ENCODE measurements around the gene KRT32. TPM values are rescaled to one million over a fixed set of nuclear protein-coding genes. Genes with fewer than 3 reads are reported as not detected.

Gene KRT32
- total RNA-seq, 4 donors from 2014 or later: 0.61 to 12.8 (median 4.6) TPM

- DNase-seq: no peak
- Histone ChIP-seq H3K27ac (no peak within 1 kb of the TSS), H3K4me1 (peaks cover 0 to 29% (median 16%) of the 10 kb centered on the region in 3 donors), H3K9me3 (no peaks in the 10 kb centered on the region), H3K36me3 (no peaks in the 10 kb centered on the region), H3K4me3 (no peak within 1 kb of the TSS), H3K27me3 (peaks cover 0 to 8% (median 0%) of the 10 kb centered on the region in 4 donors)
- WGBS, 2 donors: 89 to 100% methylated on average over 4 to 7 of the region's 12 CpGs
- intact Hi-C loops (cut with DNase I): no loop called here
- TF ChIP-seq POLR2A (IDR thresholded peaks at IDR 0.05): no peak
- TF ChIP-seq CTCF (IDR thresholded peaks at IDR 0.05): no peak
These were observed 22.3 kb upstream of the KRT32 start, which contains the start of gene KRT36 for GRCh38 chr17:41489531-41489930. TSS of gene KRT36 (minus strand) at chr17:41489910. CDS start at chr17:41489864, 46 bp downstream.

- Histone ChIP-seq H3K27me3 (peaks cover 0 to 8% (median 0%) of the 10 kb centered on the region in 4 donors), H3K36me3 (no peaks in the 10 kb centered on the region), H3K9me3 (no peaks in the 10 kb centered on the region), H3K4me1 (peaks cover 0 to 4% (median 0%) of the 10 kb centered on the region in 3 donors), H3K27ac (no peak overlapping the region), H3K4me3 (no peak overlapping the region)
- DNase-seq: no peak
- 71 to 75% methylated on average over 7 to 10 of the region's 29 CpGs for WGBS, 2 donors
- intact Hi-C loops (cut with DNase I): no loop called here
- peak in 3 of 6 experiments; percentile 16 to 37 (median 19) for TF ChIP-seq CTCF (IDR thresholded peaks at IDR 0.05)
- no peak for TF ChIP-seq POLR2A (IDR thresholded peaks at IDR 0.05)
These were observed 19.8 kb upstream of the KRT32 start for GRCh38 chr17:41486809-41487530.

GRCh38 chr17:41486316-41486715, 19.1 kb upstream of the KRT32 start:
- 89 to 91% methylated on average over 7 to 8 of the region's 13 CpGs for WGBS, 2 donors
- Histone ChIP-seq H3K36me3 (no peaks in the 10 kb centered on the region), H3K4me1 (no peaks in the 10 kb centered on the region), H3K27me3 (peaks cover 0 to 8% (median 0%) of the 10 kb centered on the region in 4 donors), H3K4me3 (no peak overlapping the region), H3K9me3 (no peaks in the 10 kb centered on the region), H3K27ac (no peak overlapping the region)
- DNase-seq: no peak
- intact Hi-C loops (cut with DNase I): no loop called here
- no peak for TF ChIP-seq CTCF (IDR thresholded peaks at IDR 0.05)
- no peak for TF ChIP-seq POLR2A (IDR thresholded peaks at IDR 0.05)

GRCh38 chr17:41484920-41485904, 18.0 kb upstream of the KRT32 start:
- TF ChIP-seq POLR2A (IDR thresholded peaks at IDR 0.05) (no peak), CTCF (IDR thresholded peaks at IDR 0.05) (no peak)
- H3K9me3 ChIP-seq: no peaks in the 10 kb centered on the region
- DNase-seq: no peak
- peaks cover 0 to 8% (median 0%) of the 10 kb centered on the region in 4 donors for H3K27me3 ChIP-seq
- no peaks in the 10 kb centered on the region for H3K36me3 ChIP-seq
- H3K4me3 ChIP-seq: no peak overlapping the region
- intact Hi-C loops (cut with DNase I): no loop called here
- no peak overlapping the region for H3K27ac ChIP-seq
- no peaks in the 10 kb centered on the region for H3K4me1 ChIP-seq
- 78 to 85% methylated on average over 8 of the region's 8 CpGs for WGBS, 2 donors

All from esophagus squamous epithelium (tissue), 5 donors.